HEK293 (cell line): ENCODE results near the gene BCL2L13.

Experiments used
- CTCF ChIA-PET: fragments of 350-600 bp; formaldehyde crosslinking; extraction: SDS; loops from one replicate; lab custom pipeline; 2021; ENCODE audit warnings: antibody characterized with exemption; lab: Yijun Ruan, JAX
- POLR2A ChIA-PET: fragments of 300-600 bp; formaldehyde crosslinking; extraction: SDS; loops from one replicate; lab custom pipeline; 2020; ENCODE audit warnings: antibody characterized with exemption, inconsistent platforms; lab: Yijun Ruan, JAX
- H3K27ac ChIP-seq: fragments of 200-500 bp; sonication (Bioruptor generic); 2 replicates; pipeline ENCODE4 v1.5.1; 2014; ENCODE audit warnings: low read depth, low read length, control low read depth, inconsistent platforms; ENCODE audit errors: extremely low read depth
- H3K36me3 ChIP-seq, 2 experiments: fragments of 200-500 bp in 1 of 2; sonication (Bioruptor generic) in 1 of 2; 1 replicate in 1 of 2; 2 replicates in 1 of 2; pipeline ENCODE4 v1.5.1; 2014 to 2017; ENCODE audit warnings: inconsistent platforms in 2 of 2, low read length in 2 of 2; ENCODE audit not compliant: control insufficient read depth in 2 of 2, insufficient read depth in 1 of 2
- H3K4me1 ChIP-seq: fragments of 200-500 bp; sonication (Bioruptor generic); 2 replicates; pipeline ENCODE4 v1.5.1; 2014; ENCODE audit warnings: mild to moderate bottlenecking, low read length, inconsistent platforms; ENCODE audit not compliant: control insufficient read depth, insufficient read depth
- H3K4me3 ChIP-seq: 2 replicates; pipeline ENCODE4 v1.5.1; 2011; ENCODE audit warnings: low read depth, mild to moderate bottlenecking, control low read depth, low read length, moderate library complexity
- H3K9me3 ChIP-seq: fragments of 200-500 bp; sonication (Bioruptor generic); 2 replicates; pipeline ENCODE4 v1.5.1; 2014; ENCODE audit warnings: low read depth, low read length, inconsistent platforms; ENCODE audit not compliant: control insufficient read depth, insufficient read depth
- BCL11B ChIP-seq: fragments of 450-650 bp; formaldehyde crosslinking; IDR thresholded peaks from 2 replicates; pipeline ENCODE4 v1.5.1; 2016; ENCODE audit warnings: low read depth, missing biosample characterization, missing genetic modification characterization
- EGR2 ChIP-seq: fragments of 450-650 bp; formaldehyde crosslinking; IDR thresholded peaks from 2 replicates; pipeline ENCODE4 v1.5.1; 2016; ENCODE audit warnings: low read depth, missing biosample characterization, missing genetic modification characterization
- KLF1 ChIP-seq: fragments of 450-650 bp; formaldehyde crosslinking; IDR thresholded peaks from 2 replicates; pipeline ENCODE4 v1.5.1; 2016; ENCODE audit warnings: missing biosample characterization, missing genetic modification characterization
- KLF7 ChIP-seq: fragments of 450-650 bp; formaldehyde crosslinking; IDR thresholded peaks from 2 replicates; pipeline ENCODE4 v1.5.1; 2016; ENCODE audit warnings: missing biosample characterization, missing genetic modification characterization, borderline replicate concordance
- MZF1 ChIP-seq: fragments of 450-650 bp; formaldehyde crosslinking; IDR thresholded peaks from 2 replicates; pipeline ENCODE4 v1.5.1; 2017; ENCODE audit warnings: missing biosample characterization, missing genetic modification characterization, borderline replicate concordance
- OVOL3 ChIP-seq: fragments of 450-650 bp; formaldehyde crosslinking; IDR thresholded peaks from 2 replicates; pipeline ENCODE4 v1.5.1; 2016; ENCODE audit warnings: missing biosample characterization, missing genetic modification characterization
- SP2 ChIP-seq: fragments of 450-650 bp; formaldehyde crosslinking; IDR thresholded peaks from 2 replicates; pipeline ENCODE4 v1.5.1; 2016; ENCODE audit warnings: missing biosample characterization, missing genetic modification characterization
- ZNF138 ChIP-seq: fragments of 450-650 bp; formaldehyde crosslinking; IDR thresholded peaks from 2 replicates; pipeline ENCODE4 v1.5.1; 2016; ENCODE audit warnings: missing biosample characterization, missing genetic modification characterization, borderline replicate concordance
- ZNF146 ChIP-seq: fragments of 450-650 bp; formaldehyde crosslinking; IDR thresholded peaks from 2 replicates; pipeline ENCODE4 v1.5.1; 2016; ENCODE audit warnings: missing biosample characterization, missing genetic modification characterization
- ZNF157 ChIP-seq: fragments of 450-650 bp; formaldehyde crosslinking; IDR thresholded peaks from 2 replicates; pipeline ENCODE4 v1.5.1; 2016; ENCODE audit warnings: missing biosample characterization, missing genetic modification characterization
- ZNF19 ChIP-seq: fragments of 450-650 bp; formaldehyde crosslinking; IDR thresholded peaks from 2 replicates; pipeline ENCODE4; 2016; ENCODE audit warnings: missing biosample characterization, missing genetic modification characterization, low read depth
- ZNF214 ChIP-seq: fragments of 450-650 bp; formaldehyde crosslinking; IDR thresholded peaks from 2 replicates; pipeline ENCODE4 v1.5.1; 2017; ENCODE audit warnings: missing biosample characterization, mild to moderate bottlenecking, missing genetic modification characterization, borderline replicate concordance
- ZNF274 ChIP-seq, 2 experiments: fragments of 200-500 bp in 1 of 2; fragments of 450-650 bp in 1 of 2; sonication (Bioruptor generic) in 1 of 2; formaldehyde crosslinking in 1 of 2; IDR thresholded peaks; 2 replicates each; pipeline versions ENCODE4 v1.5.1 to v1.6.1; 2014 to 2016; ENCODE audit warnings: borderline replicate concordance in 1 of 2, inconsistent platforms in 1 of 2, low read length in 1 of 2, missing biosample characterization in 1 of 2, missing genetic modification characterization in 1 of 2
- ZNF292 ChIP-seq: fragments of 450-650 bp; formaldehyde crosslinking; IDR thresholded peaks from 2 replicates; pipeline ENCODE4 v1.5.1; 2016; ENCODE audit warnings: low read depth, missing biosample characterization, missing genetic modification characterization, borderline replicate concordance
- ZNF416 ChIP-seq: fragments of 450-650 bp; formaldehyde crosslinking; IDR thresholded peaks from 2 replicates; pipeline ENCODE4 v1.5.1; 2016; ENCODE audit warnings: missing biosample characterization, missing genetic modification characterization
- ZNF426 ChIP-seq: fragments of 450-650 bp; formaldehyde crosslinking; IDR thresholded peaks from 2 replicates; pipeline ENCODE4 v1.5.1; 2017; ENCODE audit warnings: missing biosample characterization, missing genetic modification characterization, mild to moderate bottlenecking, inconsistent platforms, moderate library complexity
- ZNF473 ChIP-seq: fragments of 450-650 bp; formaldehyde crosslinking; IDR thresholded peaks from 2 replicates; pipeline ENCODE4 v1.5.1; 2017; ENCODE audit warnings: missing biosample characterization, missing genetic modification characterization
- ZNF514 ChIP-seq: fragments of 450-650 bp; formaldehyde crosslinking; IDR thresholded peaks from 2 replicates; pipeline ENCODE4 v1.5.1; 2016; ENCODE audit warnings: missing biosample characterization, missing genetic modification characterization
- ZNF521 ChIP-seq: fragments of 450-650 bp; formaldehyde crosslinking; IDR thresholded peaks from 2 replicates; pipeline ENCODE4 v1.5.1; 2017; ENCODE audit warnings: missing biosample characterization, mild to moderate bottlenecking, missing genetic modification characterization
- ZNF529 ChIP-seq: fragments of 450-650 bp; formaldehyde crosslinking; IDR thresholded peaks from 2 replicates; pipeline ENCODE4 v1.5.1; 2017; ENCODE audit warnings: missing genetic modification characterization, missing biosample characterization; ENCODE audit not compliant: insufficient replicate concordance
- ZNF530 ChIP-seq: fragments of 450-650 bp; formaldehyde crosslinking; IDR thresholded peaks from 2 replicates; pipeline ENCODE4 v1.5.1; 2016; ENCODE audit warnings: low read depth, missing biosample characterization, missing genetic modification characterization
- ZNF544 ChIP-seq: fragments of 450-650 bp; formaldehyde crosslinking; IDR thresholded peaks from 2 replicates; pipeline ENCODE4 v1.5.0; 2017; ENCODE audit warnings: missing biosample characterization, missing genetic modification characterization
- ZNF626 ChIP-seq: fragments of 450-650 bp; sonication (Bioruptor Pico); formaldehyde crosslinking; IDR thresholded peaks from 2 replicates; pipeline ENCODE4 v1.5.1; 2018; ENCODE audit warnings: missing biosample characterization, missing genetic modification characterization, inconsistent platforms
- ZNF747 ChIP-seq: fragments of 450-650 bp; formaldehyde crosslinking; IDR thresholded peaks from 2 replicates; pipeline ENCODE4 v1.5.1; 2016; ENCODE audit warnings: missing biosample characterization, missing genetic modification characterization
- ZNF76 ChIP-seq: fragments of 450-650 bp; formaldehyde crosslinking; IDR thresholded peaks from 2 replicates; pipeline ENCODE4; 2016; ENCODE audit warnings: low read depth, missing biosample characterization, missing genetic modification characterization, borderline replicate concordance
- ZNF785 ChIP-seq: fragments of 450-650 bp; formaldehyde crosslinking; IDR thresholded peaks from 2 replicates; pipeline ENCODE4 v1.5.1; 2016; ENCODE audit warnings: missing biosample characterization, missing genetic modification characterization
- TF ChIP-seq, protein P1 (sequence below): fragments of 450-650 bp; formaldehyde crosslinking; IDR thresholded peaks from 2 replicates; pipeline ENCODE4 v1.5.1; 2016; ENCODE audit warnings: missing biosample characterization, missing genetic modification characterization
- TF ChIP-seq, protein P2 (sequence below): fragments of 450-650 bp; formaldehyde crosslinking; IDR thresholded peaks from 2 replicates; pipeline ENCODE4 v1.5.1; 2016; ENCODE audit warnings: missing biosample characterization, missing genetic modification characterization
- TF ChIP-seq, protein P3 (sequence below): fragments of 450-650 bp; formaldehyde crosslinking; IDR thresholded peaks from 2 replicates; pipeline ENCODE4 v1.5.1; 2017; ENCODE audit warnings: missing biosample characterization, missing genetic modification characterization

Gene BCL2L13

DNA sequence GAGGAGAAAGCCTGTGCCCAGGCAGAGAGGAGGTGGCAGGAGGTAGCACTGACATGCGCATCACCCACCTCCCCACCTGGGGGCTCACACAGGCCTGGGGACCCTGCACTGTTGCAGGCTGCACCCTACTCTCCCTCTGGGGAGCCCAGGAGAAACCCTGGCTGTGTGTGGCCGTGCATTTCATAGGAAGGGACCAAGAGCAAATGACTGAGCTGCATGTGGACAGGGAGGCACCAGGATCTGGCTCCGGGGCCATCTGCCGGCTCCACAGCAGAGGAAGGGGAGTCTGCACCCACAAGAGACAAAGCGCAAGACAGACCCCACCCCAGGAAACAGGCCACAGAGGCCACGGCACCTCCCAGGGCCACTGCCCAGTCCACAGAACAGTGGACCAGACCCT, 113.0 kb downstream of the BCL2L13 start:
- H3K27ac ChIP-seq = no peak overlapping the region
- no peaks in the 10 kb centered on the region for H3K36me3 ChIP-seq
- H3K4me3 ChIP-seq = no peak overlapping the region
- TF ChIP-seq ZNF157 (no peak), ZNF214 (tag by site-specific recombination) (no peak), ZNF76 (tag by site-specific recombination) (no peak), ZNF416 (tag by site-specific recombination) (no peak), ZNF426 (tag by site-specific recombination) (no peak), OVOL3 (tag by site-specific recombination) (no peak), KLF7 (tag by site-specific recombination) (no peak), ZNF292 (tag by site-specific recombination) (no peak), ZNF19 (no peak)
- TF ChIP-seq, protein P1, sequence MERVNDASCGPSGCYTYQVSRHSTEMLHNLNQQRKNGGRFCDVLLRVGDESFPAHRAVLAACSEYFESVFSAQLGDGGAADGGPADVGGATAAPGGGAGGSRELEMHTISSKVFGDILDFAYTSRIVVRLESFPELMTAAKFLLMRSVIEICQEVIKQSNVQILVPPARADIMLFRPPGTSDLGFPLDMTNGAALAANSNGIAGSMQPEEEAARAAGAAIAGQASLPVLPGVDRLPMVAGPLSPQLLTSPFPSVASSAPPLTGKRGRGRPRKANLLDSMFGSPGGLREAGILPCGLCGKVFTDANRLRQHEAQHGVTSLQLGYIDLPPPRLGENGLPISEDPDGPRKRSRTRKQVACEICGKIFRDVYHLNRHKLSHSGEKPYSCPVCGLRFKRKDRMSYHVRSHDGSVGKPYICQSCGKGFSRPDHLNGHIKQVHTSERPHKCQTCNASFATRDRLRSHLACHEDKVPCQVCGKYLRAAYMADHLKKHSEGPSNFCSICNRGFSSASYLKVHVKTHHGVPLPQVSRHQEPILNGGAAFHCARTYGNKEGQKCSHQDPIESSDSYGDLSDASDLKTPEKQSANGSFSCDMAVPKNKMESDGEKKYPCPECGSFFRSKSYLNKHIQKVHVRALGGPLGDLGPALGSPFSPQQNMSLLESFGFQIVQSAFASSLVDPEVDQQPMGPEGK = no peak
- H3K4me1 ChIP-seq = no peaks in the 10 kb centered on the region
- POLR2A ChIA-PET = interaction anchor here (0.9 kb wide), 1 partner anchor 22 kb away, joined by 4 read pairs; no protein-coding TSS in a partner anchor
- no peaks in the 10 kb centered on the region for H3K9me3 ChIP-seq
- CTCF ChIA-PET = interaction anchor here (1.1 to 1.9 kb wide), 3 partner anchors 9 to 325 kb away, joined by 4 to 14 read pairs (median 6); no protein-coding TSS in a partner anchor

DNA sequence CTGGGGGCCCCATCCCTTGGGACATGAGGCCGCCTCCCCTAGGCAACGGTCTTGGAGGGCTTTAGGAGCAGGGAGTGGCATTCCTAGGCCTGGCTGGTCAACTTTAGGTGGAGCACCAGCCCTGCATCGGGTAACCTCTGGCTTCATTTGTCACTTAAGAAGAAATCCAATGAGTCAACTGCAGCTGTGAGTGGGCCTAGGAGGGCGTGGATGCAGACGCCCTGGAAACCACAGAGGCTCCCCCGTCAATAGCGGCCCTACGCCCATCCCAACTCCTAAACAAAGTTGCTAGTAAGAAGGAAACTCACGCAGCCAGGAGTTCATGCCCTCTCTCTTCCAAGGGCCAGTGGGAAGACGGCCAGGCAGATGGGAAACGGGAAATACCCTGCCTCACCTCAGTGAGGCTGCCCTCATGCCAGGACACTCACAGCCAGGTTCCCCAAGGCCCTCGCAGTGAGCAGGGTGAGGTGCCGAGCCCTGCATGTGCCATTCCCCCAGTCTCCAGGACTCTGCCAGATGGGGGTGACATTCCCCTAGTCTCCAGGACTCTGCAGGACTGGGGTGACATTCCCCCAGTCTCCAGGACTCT, 114.9 kb downstream of the BCL2L13 start:
- ChIA-PET POLR2A (no interaction called here), CTCF (interaction anchor here (1.0 to 1.9 kb wide), 3 partner anchors 11 to 322 kb away, joined by 5 to 14 read pairs (median 5); no protein-coding TSS in a partner anchor)

DNA sequence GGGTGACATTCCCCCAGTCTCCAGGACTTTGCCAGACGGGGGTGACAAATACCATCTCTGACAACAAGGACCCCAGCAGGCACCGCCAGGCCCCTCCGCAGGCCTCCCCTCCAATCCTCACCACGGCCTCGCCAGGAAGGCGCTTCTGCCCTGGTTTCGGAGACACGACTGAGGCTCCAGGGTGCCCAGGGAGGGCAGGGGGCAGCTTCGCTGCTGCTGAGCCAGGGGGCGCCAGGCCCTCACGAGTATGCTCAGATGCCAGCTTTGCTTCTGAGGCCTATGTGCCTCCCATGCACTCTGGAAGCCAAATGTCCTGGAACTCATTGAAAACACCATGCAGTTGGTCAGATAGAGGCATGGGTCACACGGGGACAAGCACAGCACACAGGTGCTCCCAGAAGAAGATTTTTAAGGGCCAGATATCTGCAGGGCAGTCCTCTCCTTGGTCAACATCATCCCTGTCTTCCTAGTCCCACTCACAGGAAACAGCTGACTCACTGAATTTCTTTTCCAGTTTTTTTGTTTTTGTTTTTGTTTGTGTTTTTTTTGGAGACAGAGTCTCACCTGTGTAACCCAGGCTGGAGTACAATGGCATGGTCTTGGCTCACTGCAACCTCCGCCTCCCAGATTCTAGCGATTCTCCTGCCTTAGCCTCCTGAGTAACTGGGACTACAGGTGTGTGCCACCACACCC, 115.8 kb downstream of the BCL2L13 start:
- no peak overlapping the region for H3K4me3 ChIP-seq
- H3K27ac ChIP-seq = no peak overlapping the region
- H3K36me3 ChIP-seq = no peaks in the 10 kb centered on the region
- ChIA-PET POLR2A (interaction anchor here (1.4 kb wide), 1 partner anchor 31 kb away, joined by 3 read pairs; no protein-coding TSS in a partner anchor), CTCF (interaction anchor here (0.6 to 1.3 kb wide), 3 partner anchors 10 to 321 kb away, joined by 3 to 5 read pairs (median 5); no protein-coding TSS in a partner anchor)
- H3K9me3 ChIP-seq = no peaks in the 10 kb centered on the region
- H3K4me1 ChIP-seq = no peaks in the 10 kb centered on the region
- no peak for TF ChIP-seq ZNF521
- TF ChIP-seq ZNF138 (tag by site-specific recombination) = no peak
- TF ChIP-seq ZNF146 (tag by site-specific recombination) = no peak
- TF ChIP-seq, protein P2, sequence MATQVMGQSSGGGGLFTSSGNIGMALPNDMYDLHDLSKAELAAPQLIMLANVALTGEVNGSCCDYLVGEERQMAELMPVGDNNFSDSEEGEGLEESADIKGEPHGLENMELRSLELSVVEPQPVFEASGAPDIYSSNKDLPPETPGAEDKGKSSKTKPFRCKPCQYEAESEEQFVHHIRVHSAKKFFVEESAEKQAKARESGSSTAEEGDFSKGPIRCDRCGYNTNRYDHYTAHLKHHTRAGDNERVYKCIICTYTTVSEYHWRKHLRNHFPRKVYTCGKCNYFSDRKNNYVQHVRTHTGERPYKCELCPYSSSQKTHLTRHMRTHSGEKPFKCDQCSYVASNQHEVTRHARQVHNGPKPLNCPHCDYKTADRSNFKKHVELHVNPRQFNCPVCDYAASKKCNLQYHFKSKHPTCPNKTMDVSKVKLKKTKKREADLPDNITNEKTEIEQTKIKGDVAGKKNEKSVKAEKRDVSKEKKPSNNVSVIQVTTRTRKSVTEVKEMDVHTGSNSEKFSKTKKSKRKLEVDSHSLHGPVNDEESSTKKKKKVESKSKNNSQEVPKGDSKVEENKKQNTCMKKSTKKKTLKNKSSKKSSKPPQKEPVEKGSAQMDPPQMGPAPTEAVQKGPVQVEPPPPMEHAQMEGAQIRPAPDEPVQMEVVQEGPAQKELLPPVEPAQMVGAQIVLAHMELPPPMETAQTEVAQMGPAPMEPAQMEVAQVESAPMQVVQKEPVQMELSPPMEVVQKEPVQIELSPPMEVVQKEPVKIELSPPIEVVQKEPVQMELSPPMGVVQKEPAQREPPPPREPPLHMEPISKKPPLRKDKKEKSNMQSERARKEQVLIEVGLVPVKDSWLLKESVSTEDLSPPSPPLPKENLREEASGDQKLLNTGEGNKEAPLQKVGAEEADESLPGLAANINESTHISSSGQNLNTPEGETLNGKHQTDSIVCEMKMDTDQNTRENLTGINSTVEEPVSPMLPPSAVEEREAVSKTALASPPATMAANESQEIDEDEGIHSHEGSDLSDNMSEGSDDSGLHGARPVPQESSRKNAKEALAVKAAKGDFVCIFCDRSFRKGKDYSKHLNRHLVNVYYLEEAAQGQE = no peak
- TF ChIP-seq ZNF514 (tag by site-specific recombination) = no peak
- no peak for TF ChIP-seq ZNF529 (tag by site-specific recombination)
- TF ChIP-seq, protein P3, sequence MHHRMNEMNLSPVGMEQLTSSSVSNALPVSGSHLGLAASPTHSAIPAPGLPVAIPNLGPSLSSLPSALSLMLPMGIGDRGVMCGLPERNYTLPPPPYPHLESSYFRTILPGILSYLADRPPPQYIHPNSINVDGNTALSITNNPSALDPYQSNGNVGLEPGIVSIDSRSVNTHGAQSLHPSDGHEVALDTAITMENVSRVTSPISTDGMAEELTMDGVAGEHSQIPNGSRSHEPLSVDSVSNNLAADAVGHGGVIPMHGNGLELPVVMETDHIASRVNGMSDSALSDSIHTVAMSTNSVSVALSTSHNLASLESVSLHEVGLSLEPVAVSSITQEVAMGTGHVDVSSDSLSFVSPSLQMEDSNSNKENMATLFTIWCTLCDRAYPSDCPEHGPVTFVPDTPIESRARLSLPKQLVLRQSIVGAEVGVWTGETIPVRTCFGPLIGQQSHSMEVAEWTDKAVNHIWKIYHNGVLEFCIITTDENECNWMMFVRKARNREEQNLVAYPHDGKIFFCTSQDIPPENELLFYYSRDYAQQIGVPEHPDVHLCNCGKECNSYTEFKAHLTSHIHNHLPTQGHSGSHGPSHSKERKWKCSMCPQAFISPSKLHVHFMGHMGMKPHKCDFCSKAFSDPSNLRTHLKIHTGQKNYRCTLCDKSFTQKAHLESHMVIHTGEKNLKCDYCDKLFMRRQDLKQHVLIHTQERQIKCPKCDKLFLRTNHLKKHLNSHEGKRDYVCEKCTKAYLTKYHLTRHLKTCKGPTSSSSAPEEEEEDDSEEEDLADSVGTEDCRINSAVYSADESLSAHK = no peak

More for the DNA sequence above, 114.9 kb downstream of the BCL2L13 start:
- Histone ChIP-seq H3K4me3 (no peak overlapping the region), H3K9me3 (no peaks in the 10 kb centered on the region), H3K4me1 (no peaks in the 10 kb centered on the region), H3K27ac (no peak overlapping the region), H3K36me3 (no peaks in the 10 kb centered on the region)
- TF ChIP-seq ZNF473 (no peak), SP2 (tag by site-specific recombination) (no peak), KLF1 (peak; percentile 76), MZF1 (no peak), BCL11B (tag by site-specific recombination) (no peak), ZNF747 (tag by site-specific recombination) (no peak), ZNF544 (tag by site-specific recombination) (no peak), ZNF426 (tag by site-specific recombination) (no peak), EGR2 (peak; percentile 34; the same call in 1 of the 2 replicates), ZNF785 (tag by site-specific recombination) (no peak), ZNF626 (no peak), ZNF530 (tag by site-specific recombination) (no peak), ZNF274 (IDR thresholded peaks at IDR 0.05; ENCODE audit: low read length) (no peak), ZNF274 (tag by site-specific recombination; IDR thresholded peaks at IDR 0.05; ENCODE audit: borderline replicate concordance) (no peak)
